Stimulated activated CD4-positive, alpha-beta T cell treated with anti-CD3 and anti-CD28 coated beads, Interleukin-4, amount 100 ng/mL, for 48 hours (primary cell): ENCODE measurements around the gene NT5DC2.

ENCODE experiments used
- DNase-seq, 2 donors: peaks; one replicate each; pipeline ENCODE4 v3.0.0-alpha.2; 2020; ENCODE audit warnings: low read depth in 2 of 2

Gene NT5DC2

GRCh38 chr3:52509753-52510328 lies 23.8 kb downstream of the NT5DC2 start:
- DNase-seq, result no peak

- no peak for DNase-seq
These were observed 26.3 kb downstream of the NT5DC2 start for GRCh38 chr3:52507359-52507758.

GRCh38 chr3:52506266-52506966 lies 27.2 kb downstream of the NT5DC2 start:
- DNase-seq, result no peak

GRCh38 chr3:52504977-52505376 lies 28.7 kb downstream of the NT5DC2 start:
- no peak for DNase-seq

- no peak for DNase-seq
These were observed 29.8 kb downstream of the NT5DC2 start for GRCh38 chr3:52503788-52504424.

- no peak for DNase-seq
These were observed 30.8 kb downstream of the NT5DC2 start for GRCh38 chr3:52502808-52503350.

GRCh38 chr3:52502001-52502400 lies 31.7 kb downstream of the NT5DC2 start:
- no peak for DNase-seq

GRCh38 chr3:52501046-52501445 lies 32.6 kb downstream of the NT5DC2 start:
- DNase-seq, result no peak

GRCh38 chr3:52498137-52499054 lies 35.3 kb downstream of the NT5DC2 start:
- no peak for DNase-seq

- no peak for DNase-seq
These were observed 37.7 kb downstream of the NT5DC2 start for GRCh38 chr3:52495777-52496602.

GRCh38 chr3:52494886-52495495 lies 38.7 kb downstream of the NT5DC2 start, which contains the start of gene STAB1:
Gene STAB1 (plus strand): TSS chr3:52495338. CDS start chr3:52495414, 76 bp downstream.
- DNase-seq, result no peak

GRCh38 chr3:52494445-52494844 lies 39.2 kb downstream of the NT5DC2 start:
- DNase-seq, result no peak

GRCh38 chr3:52493232-52494017 lies 40.2 kb downstream of the NT5DC2 start:
- DNase-seq, result no peak

GRCh38 chr3:52492059-52492458 lies 41.6 kb downstream of the NT5DC2 start:
- no peak for DNase-seq

GRCh38 chr3:52490939-52491526 lies 42.6 kb downstream of the NT5DC2 start:
- DNase-seq, result no peak

GRCh38 chr3:52490035-52490938 lies 43.4 kb downstream of the NT5DC2 start:
- DNase-seq, result no peak

GRCh38 chr3:52489453-52489852 lies 44.2 kb downstream of the NT5DC2 start:
- DNase-seq, result no peak

- no peak for DNase-seq
These were observed 44.9 kb downstream of the NT5DC2 start for GRCh38 chr3:52488746-52489145.
